PC-9 (cell line): ENCODE measurements around the gene CSNK1G3.

Experiments used
- CTCF ChIP-seq: fragments of 200-600 bp; sonication (generic); conservative IDR thresholded peaks from 2 replicates; pipeline ENCODE4 v1.6.1; 2017; ENCODE audit warnings: mixed run types, antibody characterized with exemption, mild to moderate bottlenecking, moderate library complexity
- EZH2 ChIP-seq: fragments of 200-600 bp; sonication (generic); IDR thresholded peaks from 2 replicates; pipeline ENCODE4 v1.8.0; 2017; ENCODE audit warnings: antibody characterized with exemption, low read depth

GRCh38 chr5:123549256-123549904 lies 37.4 kb downstream of the CSNK1G3 start:
- TF ChIP-seq CTCF: no peak
- TF ChIP-seq EZH2: no peak
